SU-DHL-6 (cell line): ENCODE results near the gene MAD2L1BP.

Experiments used
- CTCF ChIP-seq: fragments of 200-600 bp; sonication (generic); IDR thresholded peaks from one replicate; pipeline ENCODE4 v1.5.1; 2017; ENCODE audit warnings: antibody characterized with exemption, mild to moderate bottlenecking, low read length, moderate library complexity; ENCODE audit not compliant: insufficient read depth, poor library complexity, severe bottlenecking
- EZH2phosphoT487 ChIP-seq: fragments of 200-600 bp; sonication (generic), shearing (Covaris generic); conservative IDR thresholded peaks from 2 replicates; pipeline ENCODE4 v1.6.1; 2018; ENCODE audit warnings: mild to moderate bottlenecking, antibody characterized with exemption, low read length, moderate library complexity, mixed read lengths

GRCh38 chr6:43606019-43606418 is 29.6 kb upstream of the MAD2L1BP start:
- TF ChIP-seq CTCF, result no peak
- TF ChIP-seq EZH2phosphoT487, result no peak
